GM08714 (cell line): Measurements from ENCODE around the gene PDE1A.

Experiments
- H3K4me3 ChIP-seq: fragments of 200-500 bp; sonication (Bioruptor generic); 2 replicates; pipeline ENCODE4 v1.5.1; 2014; ENCODE audit warnings: mild to moderate bottlenecking, low read length, inconsistent platforms
- ZNF274 ChIP-seq: IDR thresholded peaks from 2 replicates; pipeline ENCODE4 v1.6.1; 2012; ENCODE audit warnings: mild to moderate bottlenecking, low read depth, low read length

Gene PDE1A

GRCh38 chr2:182097571-182098164 lies 329.2 kb downstream of the PDE1A start:
- no peak for TF ChIP-seq ZNF274
- no peak overlapping the region for H3K4me3 ChIP-seq

- no peak for TF ChIP-seq ZNF274
Observed at GRCh38 chr2:182090486-182090885, 336.4 kb downstream of the PDE1A start.

More at GRCh38 chr2:182090486-182090885, 336.4 kb downstream of the PDE1A start:
- H3K4me3 ChIP-seq = no peak overlapping the region
